Cortex of kidney (tissue), 1 donor: ENCODE results near the gene ROS1.

ENCODE experiments used
- DNase-seq: peaks from one replicate; lab custom pipeline; 2025; lab: John Stamatoyannopoulos, UW

ROS1 gene

GRCh38 chr6:117440706-117441525 lies 15.2 kb upstream of the ROS1 start:
- no peak for DNase-seq

- DNase-seq: no peak
These were observed 6.5 kb upstream of the ROS1 start for GRCh38 chr6:117432273-117432672.

- DNase-seq: no peak
These were observed 2.0 kb downstream of the ROS1 start for GRCh38 chr6:117423754-117424153.

GRCh38 chr6:117418320-117418719 lies 7.4 kb downstream of the ROS1 start:
- no peak for DNase-seq

- DNase-seq: no peak
These were observed 7.9 kb downstream of the ROS1 start for GRCh38 chr6:117417851-117418250.

GRCh38 chr6:117414770-117415169 lies 11.0 kb downstream of the ROS1 start:
- DNase-seq: no peak

GRCh38 chr6:117411474-117411873 lies 14.3 kb downstream of the ROS1 start:
- DNase-seq: no peak

GRCh38 chr6:117409863-117410262 lies 15.9 kb downstream of the ROS1 start:
- no peak for DNase-seq

GRCh38 chr6:117409420-117409819 lies 16.3 kb downstream of the ROS1 start:
- no peak for DNase-seq

- DNase-seq: no peak
These were observed 21.2 kb downstream of the ROS1 start for GRCh38 chr6:117404548-117404947.

GRCh38 chr6:117401799-117402198 lies 23.9 kb downstream of the ROS1 start:
- DNase-seq: no peak

- DNase-seq: no peak
These were observed 25.8 kb downstream of the ROS1 start for GRCh38 chr6:117399924-117400323.

- DNase-seq: no peak
These were observed 26.6 kb downstream of the ROS1 start for GRCh38 chr6:117399126-117399525.

- no peak for DNase-seq
These were observed 28.1 kb downstream of the ROS1 start for GRCh38 chr6:117397536-117398227.

GRCh38 chr6:117396228-117396627 lies 29.5 kb downstream of the ROS1 start:
- DNase-seq: no peak

GRCh38 chr6:117395164-117395563 lies 30.6 kb downstream of the ROS1 start:
- no peak for DNase-seq

GRCh38 chr6:117393045-117393444 lies 32.7 kb downstream of the ROS1 start:
- no peak for DNase-seq

GRCh38 chr6:117391874-117392583 lies 33.7 kb downstream of the ROS1 start:
- no peak for DNase-seq

- no peak for DNase-seq
These were observed 36.3 kb downstream of the ROS1 start for GRCh38 chr6:117389227-117390057.

- DNase-seq: no peak
These were observed 38.2 kb downstream of the ROS1 start for GRCh38 chr6:117387454-117387974.

GRCh38 chr6:117384659-117385058 lies 41.1 kb downstream of the ROS1 start:
- DNase-seq: no peak

- DNase-seq: no peak
These were observed 44.0 kb downstream of the ROS1 start for GRCh38 chr6:117381749-117382148.
